Gastrocnemius medialis (tissue), 4 donors: ENCODE results near the gene PLEKHM1.
"Not testable (repeated sequence)": the region's sequence is repeated elsewhere in the genome, so short reads cannot be mapped to it uniquely, and the experiment has no call there.

Source experiments
- CTCF ChIP-seq, 5 experiments: fragments of 450-650 bp in 3 of 5; fragments of 200-600 bp in 2 of 5; sonication (generic) in 2 of 5; IDR thresholded peaks in 4 of 5; conservative IDR thresholded peaks in 1 of 5; 1 replicate in 4 of 5; 2 replicates in 1 of 5; pipeline ENCODE4 v1.5.1; 2016 to 2019; ENCODE audit warnings: antibody characterized with exemption in 5 of 5, mild to moderate bottlenecking in 3 of 5, moderate library complexity in 3 of 5
- POLR2A ChIP-seq, 2 donors: fragments of 450-650 bp; IDR thresholded peaks; one replicate each; pipeline ENCODE4 v1.6.1; 2017; ENCODE audit warnings: antibody characterized with exemption in 2 of 2, mild to moderate bottlenecking in 2 of 2, moderate library complexity in 2 of 2

DNA sequence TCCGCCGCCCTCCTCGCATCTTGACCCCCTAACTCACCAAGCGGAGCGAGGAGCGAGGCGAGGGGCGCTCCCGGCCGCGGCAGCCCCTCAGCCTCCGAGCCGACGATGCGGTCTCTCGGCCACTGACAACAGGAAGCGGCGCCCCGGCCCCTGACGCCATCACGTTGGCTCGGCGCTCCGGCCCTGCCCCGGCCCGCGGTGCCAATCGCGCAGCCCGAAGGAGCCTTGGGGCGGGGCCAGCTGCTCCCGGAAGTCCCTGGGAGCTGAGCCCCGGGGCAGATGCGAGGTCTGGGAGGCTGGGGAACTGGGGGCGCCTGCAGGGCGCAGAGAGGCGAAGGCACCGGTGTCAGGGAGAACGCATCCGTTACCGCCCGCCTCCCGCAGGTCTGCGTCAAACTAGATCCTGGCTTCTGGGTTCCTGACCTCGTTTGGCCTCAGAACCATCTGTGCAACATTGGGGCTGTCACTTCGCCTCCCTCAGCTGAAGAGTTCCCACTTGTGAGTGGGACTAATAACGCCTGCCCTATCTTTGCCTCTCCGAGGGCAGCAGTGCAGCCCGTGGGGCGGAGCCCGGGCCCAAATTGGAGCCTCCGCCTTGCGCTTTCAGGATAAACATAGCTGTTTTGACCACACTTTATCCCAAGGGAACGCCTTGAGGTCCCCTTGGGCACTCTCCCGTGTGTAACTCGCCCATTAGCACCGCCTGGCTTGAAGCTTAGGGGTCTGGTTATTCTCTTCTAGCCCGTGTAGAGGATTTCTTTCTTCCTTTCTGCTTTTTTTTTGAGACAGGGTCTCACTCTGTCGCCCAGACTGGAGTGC lies at the start of gene PLEKHM1:
- not testable (repeated sequence) for TF ChIP-seq CTCF (IDR thresholded peaks at IDR 0.05 in 4 of 5, conservative IDR thresholded peaks at IDR 0.05 in 1 of 5)
- peak; percentile 90 to 93 for TF ChIP-seq POLR2A (IDR thresholded peaks at IDR 0.05)
